GM18870 (cell line): Measurements from ENCODE around the gene ROS1.
"Not testable (repeated sequence)": the region's sequence is repeated elsewhere in the genome, so short reads cannot be mapped to it uniquely, and the experiment has no call there.

ENCODE experiments used
- ATAC-seq: cut with Tn5 transposase; IDR thresholded peaks from one replicate; pipeline ENCODE4 v1.9.1; 2021; ENCODE audit warnings: moderate library complexity; ENCODE audit not compliant: unreplicated experiment

Gene ROS1

DNA sequence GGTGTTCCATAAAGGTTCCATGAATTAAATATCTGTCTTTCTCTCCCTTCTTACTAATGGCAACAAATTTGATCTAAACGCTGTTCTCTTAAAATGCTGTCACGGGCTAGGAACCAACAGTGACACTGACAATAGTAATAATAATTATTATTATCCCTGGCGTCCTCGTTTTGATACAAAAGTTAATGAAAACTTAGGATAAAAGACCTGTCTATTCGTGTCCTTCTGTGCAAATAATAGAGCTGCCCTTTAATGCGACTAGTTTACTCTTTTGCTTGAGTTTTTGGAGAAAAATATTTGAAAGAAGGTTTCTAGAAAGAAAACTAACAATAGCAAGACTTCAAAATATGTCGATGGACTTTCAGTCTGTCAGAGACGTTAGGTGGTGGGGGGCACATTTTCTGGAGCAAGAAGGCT lies 156.1 kb downstream of the ROS1 start:
- no peak for ATAC-seq

DNA sequence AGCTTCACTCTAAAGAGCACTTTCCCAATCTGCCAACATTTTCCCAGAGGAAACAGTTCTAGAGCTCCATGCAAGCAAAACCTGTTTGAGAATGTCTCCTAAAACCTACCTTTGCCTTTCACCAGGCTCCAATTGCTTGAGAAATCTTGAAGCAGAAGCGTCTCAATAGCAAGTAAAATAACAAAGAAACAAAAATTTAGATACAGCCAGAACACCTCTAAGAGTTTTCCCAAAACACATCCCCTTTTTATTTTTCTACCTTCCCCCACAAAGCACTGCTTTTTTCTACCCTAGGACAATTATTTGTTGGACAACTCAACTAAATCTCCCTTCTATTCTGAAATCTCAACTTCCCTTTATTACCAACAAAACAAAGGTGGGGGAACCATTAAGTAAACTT lies 156.8 kb downstream of the ROS1 start:
- ATAC-seq, result no peak

DNA sequence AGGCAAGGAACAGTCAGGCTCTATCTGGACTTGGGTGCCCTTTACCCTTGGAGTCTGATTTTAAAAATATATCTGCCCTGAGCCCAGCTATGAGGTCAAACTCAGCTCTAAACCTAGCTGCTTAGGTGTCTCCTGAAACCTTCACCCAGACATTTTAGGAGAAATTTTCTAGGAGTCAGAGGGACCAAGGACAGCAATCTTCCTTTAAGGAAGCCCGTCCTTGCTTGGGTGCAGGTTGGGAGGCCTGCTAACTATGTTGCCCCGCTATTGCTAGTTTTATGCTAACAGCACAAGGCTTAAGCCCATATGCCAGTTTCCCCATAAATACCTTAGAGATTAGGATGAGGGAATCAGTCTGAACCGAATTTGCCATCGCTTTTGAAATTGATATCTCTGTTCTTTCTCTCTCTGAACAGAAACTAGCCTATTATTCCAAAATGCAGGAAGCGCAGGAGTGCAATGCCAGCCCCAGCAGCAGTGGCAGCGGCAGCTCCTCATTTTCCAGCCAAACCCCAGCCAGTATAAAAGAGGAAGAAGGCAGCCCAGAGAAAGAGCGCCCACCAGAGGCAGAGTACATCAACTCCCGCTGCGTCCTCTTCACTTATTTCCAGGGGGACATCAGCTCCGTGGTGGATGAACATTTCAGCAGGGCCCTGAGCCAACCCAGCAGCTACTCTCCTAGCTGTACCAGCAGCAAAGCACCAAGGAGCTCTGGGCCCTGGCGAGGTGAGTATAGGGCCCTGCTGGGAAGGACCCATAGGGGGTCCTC lies 157.8 kb downstream of the ROS1 start:
- ATAC-seq, result no peak

DNA sequence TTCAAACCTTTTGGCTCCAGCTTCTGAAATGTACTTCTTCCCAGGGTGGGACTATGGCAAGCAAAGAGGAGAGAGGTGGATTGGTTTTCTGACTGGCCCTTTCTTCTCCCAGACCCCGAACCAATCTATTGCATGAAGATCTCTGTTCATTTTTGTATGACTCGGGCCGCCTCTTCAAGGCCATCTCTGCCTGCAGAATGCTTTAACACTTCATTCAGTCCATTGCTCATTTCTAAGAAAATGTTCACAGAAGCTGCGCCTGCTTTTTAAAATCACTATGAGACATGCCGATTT lies 158.7 kb downstream of the ROS1 start:
- no peak for ATAC-seq

DNA sequence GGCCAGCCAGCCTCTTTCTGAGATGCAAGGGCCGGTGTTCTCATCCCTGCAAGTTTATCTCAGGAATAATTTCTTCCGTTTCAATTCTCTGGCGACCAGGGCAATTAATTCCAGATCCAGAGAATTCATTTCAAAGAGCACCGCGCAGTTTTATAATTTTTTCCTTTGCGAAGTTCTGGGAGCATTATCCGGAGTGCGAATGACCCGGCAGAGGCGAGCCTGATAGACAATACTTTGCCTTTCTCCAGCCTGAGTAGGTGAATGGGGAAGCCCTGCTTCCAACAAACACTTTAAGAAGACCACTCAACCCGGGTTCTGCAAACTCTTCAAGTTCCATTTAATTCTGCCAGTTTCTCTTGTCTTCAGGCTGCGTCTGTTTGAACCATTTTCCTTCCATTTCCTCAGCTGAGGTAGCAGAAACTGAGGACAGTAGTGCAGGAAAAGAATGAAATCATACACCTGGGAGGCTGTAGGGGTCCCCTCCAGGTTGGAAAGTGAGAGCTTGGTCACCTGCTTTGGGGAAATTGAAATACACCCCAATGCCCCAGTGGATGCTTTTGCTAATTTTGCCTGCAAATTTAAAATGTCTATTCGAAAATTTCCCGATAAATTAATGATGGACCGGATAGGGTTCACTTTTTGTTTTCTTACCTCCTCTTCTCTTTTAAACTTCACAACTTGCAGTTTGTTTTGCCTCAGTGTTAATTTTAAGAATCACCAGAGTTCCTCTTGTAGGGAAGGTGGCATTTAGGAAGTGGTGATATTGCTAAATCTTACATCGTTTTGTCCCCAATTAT lies 159.3 kb downstream of the ROS1 start:
- no peak for ATAC-seq

DNA sequence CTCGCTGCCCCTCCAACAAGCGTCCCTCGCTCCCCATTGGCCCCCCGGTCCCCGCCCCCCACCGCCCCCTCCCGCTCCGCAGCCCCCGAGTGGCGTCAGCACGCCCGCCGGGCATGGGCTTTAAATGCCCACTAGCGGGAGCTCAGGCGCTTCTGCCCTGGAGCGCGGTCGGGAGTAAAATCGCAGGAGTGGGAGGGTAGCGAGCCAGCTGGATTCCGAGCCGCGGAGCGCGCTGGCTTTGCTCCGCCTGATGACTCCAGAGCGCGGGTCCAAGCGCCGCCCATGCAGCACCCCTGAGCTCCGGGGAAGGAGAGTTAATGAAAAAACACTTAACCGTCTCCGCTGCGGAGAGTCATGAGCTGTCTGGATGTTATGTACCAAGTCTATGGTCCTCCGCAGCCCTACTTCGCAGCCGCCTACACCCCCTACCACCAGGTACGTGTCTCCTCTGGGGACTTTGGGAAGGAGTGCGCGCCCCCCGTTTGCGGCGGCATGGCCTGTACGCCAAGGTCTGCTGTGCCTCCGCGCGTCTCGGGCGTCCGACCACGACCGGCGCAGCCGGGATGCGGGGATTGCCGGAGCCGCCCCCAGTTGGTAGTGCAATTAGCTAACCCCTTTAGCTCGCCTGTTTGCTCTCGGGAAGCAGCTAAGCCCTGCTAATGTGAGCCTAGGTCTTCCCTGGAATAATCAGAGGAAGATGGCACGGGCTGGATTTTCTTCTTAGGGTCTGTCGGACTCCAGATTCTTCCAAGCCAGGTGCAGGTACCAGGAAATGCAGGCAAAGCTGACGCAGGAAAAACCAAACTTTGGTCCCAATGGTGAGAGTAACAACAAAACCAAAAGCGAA lies 160.1 kb downstream of the ROS1 start, which contains the start of gene VGLL2:
Gene VGLL2, plus strand, starts transcription at position 149 of the 847 bp plus-strand sequence. Its CDS starts 206 bp downstream, at position 355.
- ATAC-seq, result no peak

DNA sequence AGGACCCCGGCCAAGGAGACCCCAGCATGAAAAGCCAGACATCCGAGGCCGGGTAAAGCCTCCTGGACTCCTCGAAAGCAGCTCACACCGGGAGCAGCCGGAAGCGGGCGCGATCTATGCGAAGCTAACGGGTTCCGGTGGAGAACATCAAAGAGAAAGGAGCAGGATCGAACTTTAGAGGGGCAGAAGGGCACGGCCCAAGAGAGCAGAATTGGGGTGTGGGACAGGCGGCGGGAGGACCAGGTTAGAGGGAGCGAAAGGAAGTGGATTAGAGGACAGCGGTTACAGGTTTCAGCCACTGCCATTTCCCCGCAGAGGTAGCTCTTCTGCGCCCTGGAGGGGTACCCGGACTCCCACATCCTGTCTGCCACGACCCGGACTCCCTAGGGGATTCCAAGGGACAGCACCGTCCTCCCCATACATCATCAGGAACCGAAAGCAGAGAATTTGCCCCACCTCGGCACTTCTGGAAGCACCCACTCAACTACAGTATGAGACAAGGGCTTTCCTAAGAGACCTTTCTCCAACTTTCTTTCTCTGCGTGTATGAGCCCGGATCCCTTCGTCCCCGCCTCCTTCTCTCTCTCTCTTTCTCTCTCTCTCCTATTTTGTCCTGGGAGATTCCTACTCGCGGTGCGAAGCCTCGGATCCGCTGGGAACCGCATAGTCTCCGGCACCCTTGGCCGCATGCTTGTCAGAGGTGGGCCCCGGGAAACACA lies 160.9 kb downstream of the ROS1 start:
- peak; percentile 67 for ATAC-seq

DNA sequence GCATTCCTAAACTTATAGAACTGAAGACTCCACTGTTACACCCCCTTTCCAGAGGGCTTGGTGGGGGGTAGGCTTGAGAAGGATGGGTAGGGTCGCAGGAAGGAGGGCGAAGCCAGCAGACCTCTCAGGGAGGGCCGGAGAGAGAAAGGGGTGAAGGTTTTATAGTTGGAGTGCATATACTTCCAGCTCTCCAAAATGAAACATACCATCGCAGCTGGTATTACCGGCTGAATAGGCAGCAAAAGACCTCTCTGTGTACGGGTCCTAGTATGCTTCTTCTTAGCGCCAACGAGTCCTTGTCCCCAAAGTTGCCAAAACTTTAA lies 161.4 kb downstream of the ROS1 start:
- peak; percentile 14 for ATAC-seq

DNA sequence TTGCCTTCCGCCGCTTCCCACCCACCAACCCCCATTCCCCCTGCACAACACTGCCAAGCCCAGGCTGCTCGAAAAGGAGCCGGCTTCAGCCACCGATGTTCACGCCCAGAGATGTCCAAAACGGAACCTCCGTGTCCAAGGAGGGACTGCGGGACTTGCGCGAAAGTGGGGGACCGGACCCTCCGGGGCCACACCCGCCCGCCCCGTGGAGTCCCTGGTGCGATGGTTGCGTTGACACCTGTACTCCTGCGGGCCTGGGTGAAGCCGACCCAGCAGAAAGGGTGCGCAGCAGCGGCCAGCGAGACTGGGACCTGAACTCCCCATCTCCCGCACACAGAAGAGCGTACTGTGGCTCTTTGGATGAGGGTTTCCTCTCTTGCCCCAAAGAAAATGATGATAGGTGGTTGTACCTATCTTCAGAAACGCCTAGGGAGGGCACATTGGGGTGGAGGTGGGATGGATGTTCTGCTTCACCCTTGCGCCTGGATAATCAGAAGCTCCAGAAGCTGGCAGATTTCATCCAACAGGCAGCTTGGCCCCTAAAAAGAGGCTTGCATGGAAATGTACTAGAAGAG lies 162.3 kb downstream of the ROS1 start:
- no peak for ATAC-seq

DNA sequence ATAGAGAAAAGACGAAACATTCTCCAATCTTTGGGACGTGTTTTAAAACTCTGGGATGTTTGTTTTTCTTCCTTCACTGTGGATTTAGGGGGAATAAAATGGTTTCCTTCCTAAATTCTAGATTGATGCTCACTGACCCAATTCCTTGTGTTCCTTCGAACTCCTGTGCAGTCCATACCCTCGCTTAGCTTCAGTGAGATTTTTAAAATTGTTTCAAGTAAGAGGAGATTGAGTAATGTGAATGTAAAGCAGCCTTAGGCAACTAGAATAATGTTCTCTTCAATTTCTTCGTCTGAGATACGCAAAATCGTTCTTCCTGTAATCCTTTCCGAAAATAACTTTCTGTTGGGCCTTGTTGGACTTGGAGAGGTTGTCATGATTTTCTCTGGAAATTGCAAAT lies 162.9 kb downstream of the ROS1 start:
- ATAC-seq, result no peak

DNA sequence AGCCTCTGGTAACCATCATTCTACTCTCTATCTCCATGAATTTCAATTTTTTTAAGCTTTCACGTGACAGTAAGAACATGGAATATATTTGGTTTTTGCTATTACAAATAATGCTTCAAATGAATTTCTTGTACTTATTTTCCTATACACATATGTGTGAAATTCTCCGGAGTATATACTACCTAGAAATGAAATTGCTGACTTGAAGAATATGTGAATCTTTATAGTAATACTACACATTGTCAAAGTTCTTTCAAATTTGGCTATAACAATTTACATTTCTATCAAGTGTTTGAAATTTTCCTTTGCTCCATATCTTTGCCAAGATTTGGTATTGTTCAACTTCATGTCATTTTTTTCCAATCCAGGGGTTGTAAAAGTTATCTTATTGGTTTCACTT lies 172.0 kb downstream of the ROS1 start:
- no peak for ATAC-seq

DNA sequence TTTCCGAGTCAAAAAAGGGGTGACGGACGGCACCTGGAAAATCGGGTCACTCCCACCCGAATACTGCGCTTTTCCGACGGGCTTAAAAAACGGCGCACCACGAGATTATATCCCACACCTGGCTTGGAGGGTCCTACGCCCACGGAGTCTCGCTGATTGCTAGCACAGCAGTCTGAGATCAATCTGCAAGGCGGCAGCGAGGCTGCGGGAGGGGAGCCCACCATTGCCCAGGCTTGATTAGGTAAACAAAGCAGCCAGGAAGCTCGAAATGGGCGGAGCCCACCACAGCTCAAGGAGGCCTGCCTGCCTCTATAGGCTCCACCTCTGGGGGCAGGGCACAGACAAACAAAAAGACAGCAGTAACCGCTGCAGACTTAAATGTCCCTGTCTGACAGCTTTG lies 180.8 kb downstream of the ROS1 start:
- ATAC-seq, result not testable (repeated sequence)

DNA sequence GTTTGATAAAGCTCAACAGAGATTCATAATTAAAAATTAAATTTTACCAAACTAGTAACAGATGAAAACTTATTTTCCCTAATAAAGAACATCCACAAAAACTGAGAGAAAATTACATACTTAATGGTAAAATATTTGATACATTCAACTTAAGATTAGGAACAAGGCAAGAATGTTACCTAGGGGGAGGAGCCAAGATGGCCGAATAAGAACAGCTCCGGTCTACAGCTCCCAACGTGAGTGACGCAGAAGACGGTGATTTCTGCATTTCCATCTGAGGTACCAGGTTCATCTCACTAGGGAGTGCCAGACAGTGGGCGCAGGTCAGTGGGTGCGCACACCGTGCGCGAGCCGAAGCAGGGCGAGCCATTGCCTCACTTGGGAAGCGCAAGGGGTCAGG lies 181.2 kb downstream of the ROS1 start:
- not testable (repeated sequence) for ATAC-seq
